NT2/D1 (cell line): ENCODE measurements around the gene CDC42SE2.

Experiments
- DNase-seq: peaks from one replicate; pipeline ENCODE4 v3.0.0-alpha.2; 2011; ENCODE audit warnings: low read depth, low spot score
- H3K27me3 ChIP-seq: 2 replicates; pipeline ENCODE4 v1.6.0; 2011; ENCODE audit warnings: mild to moderate bottlenecking; ENCODE audit not compliant: insufficient read length, insufficient read depth
- H3K36me3 ChIP-seq: 2 replicates; pipeline ENCODE4 v1.6.1; 2011; ENCODE audit warnings: mild to moderate bottlenecking, low read length, mixed read lengths; ENCODE audit not compliant: insufficient read depth, insufficient read length
- H3K4me1 ChIP-seq: 2 replicates; pipeline ENCODE4 v1.5.1; 2011; ENCODE audit not compliant: insufficient read depth, insufficient read length
- H3K4me3 ChIP-seq: 2 replicates; pipeline ENCODE4 v1.5.1; 2011; ENCODE audit warnings: low read depth; ENCODE audit not compliant: insufficient read length
- H3K9ac ChIP-seq: 2 replicates; pipeline ENCODE4 v1.6.0; 2011; ENCODE audit warnings: low read depth; ENCODE audit not compliant: insufficient read length
- H3K9me3 ChIP-seq: 2 replicates; pipeline ENCODE4 v1.5.1; 2011; ENCODE audit warnings: mild to moderate bottlenecking, low read length; ENCODE audit not compliant: insufficient read depth
- SUZ12 ChIP-seq: IDR thresholded peaks from 2 replicates; pipeline ENCODE4 v1.6.1; 2011; ENCODE audit not compliant: insufficient read length, insufficient read depth; ENCODE audit errors: extremely low read depth
- YY1 ChIP-seq: IDR thresholded peaks from 2 replicates; pipeline ENCODE4 v1.6.1; 2011; ENCODE audit not compliant: insufficient read length, insufficient read depth
- ZNF274 ChIP-seq: IDR thresholded peaks from 2 replicates; pipeline ENCODE4 v1.6.1; 2011; ENCODE audit warnings: mild to moderate bottlenecking, low read depth, low read length

The CDC42SE2 gene

DNA sequence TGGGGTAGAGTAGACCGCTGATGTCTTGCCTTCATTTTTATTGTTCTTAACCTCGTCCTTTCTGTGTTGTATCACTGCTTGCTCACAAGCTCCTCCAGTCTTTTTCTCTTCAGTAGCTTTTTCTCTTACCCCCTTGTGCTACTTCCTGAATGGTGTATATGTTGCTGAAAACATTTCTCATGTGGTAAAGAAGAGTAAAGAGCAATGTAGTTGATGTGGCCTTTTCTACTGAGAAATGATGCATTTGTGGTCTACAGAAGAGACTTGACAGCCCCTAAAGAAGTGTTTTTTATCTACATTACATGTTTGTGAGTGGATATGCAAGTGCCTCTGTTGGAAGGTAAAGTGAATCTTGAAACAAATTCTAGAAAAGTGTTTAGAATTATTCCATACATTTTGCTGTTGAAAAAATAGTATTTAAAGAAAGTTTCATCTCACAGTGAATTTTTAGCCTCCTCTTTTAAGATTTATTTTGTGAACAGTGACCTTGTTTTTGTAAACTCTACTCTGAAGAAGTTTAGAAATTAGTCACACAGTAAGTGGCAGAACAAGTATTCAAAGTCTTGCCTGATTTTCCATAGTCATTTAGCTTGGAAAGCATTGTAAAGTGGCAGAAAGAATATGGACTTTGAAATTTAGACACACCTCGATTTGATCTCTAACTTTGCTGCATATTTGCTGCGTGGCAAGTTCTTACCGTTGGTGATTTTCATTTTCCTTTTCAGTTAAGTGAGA is 17.4 kb downstream of the CDC42SE2 start:
- Histone ChIP-seq H3K36me3 (no peaks in the 10 kb centered on the region), H3K9me3 (peaks cover 6% of the 10 kb centered on the region; the same call in 1 of the 2 replicates), H3K4me3 (no peak overlapping the region), H3K4me1 (no peaks in the 10 kb centered on the region), H3K27me3 (no peaks in the 10 kb centered on the region), H3K9ac (no peak overlapping the region)
- no peak for DNase-seq
- TF ChIP-seq ZNF274 = no peak
- TF ChIP-seq YY1 = no peak
- TF ChIP-seq SUZ12 = no peak

DNA sequence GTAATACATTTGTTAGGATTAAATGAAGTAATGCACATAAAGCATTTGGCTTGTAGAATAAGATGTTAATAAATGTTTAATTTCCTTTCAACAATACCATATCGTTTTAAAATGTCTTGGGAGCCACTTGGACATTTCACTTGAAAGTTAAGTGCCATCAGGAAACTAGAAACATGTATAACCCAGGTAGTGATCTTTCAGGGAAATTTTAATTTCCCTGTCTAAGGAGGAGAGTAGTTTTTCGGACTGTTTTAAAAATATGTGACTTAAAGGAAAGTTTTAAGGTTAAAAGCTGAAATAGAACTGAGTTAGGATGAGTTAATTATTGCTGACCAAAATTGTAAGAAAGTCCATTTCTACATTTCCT is 18.0 kb downstream of the CDC42SE2 start:
- TF ChIP-seq SUZ12 (no peak), ZNF274 (no peak), YY1 (no peak)
- no peaks in the 10 kb centered on the region for H3K4me1 ChIP-seq

GRCh38 chr5:131282235-131282634 is 18.4 kb downstream of the CDC42SE2 start:
- no peak for TF ChIP-seq YY1
- no peak for TF ChIP-seq ZNF274
- TF ChIP-seq SUZ12 = no peak
- H3K9ac ChIP-seq = no peak overlapping the region
- H3K36me3 ChIP-seq = no peaks in the 10 kb centered on the region
- H3K4me1 ChIP-seq = no peaks in the 10 kb centered on the region
- DNase-seq = no peak
- H3K4me3 ChIP-seq = no peak overlapping the region
- H3K9me3 ChIP-seq = peaks cover 6% of the 10 kb centered on the region; the same call in 1 of the 2 replicates
- H3K27me3 ChIP-seq = no peaks in the 10 kb centered on the region

More for the DNA sequence above, 18.0 kb downstream of the CDC42SE2 start:
- Histone ChIP-seq H3K36me3 (no peaks in the 10 kb centered on the region), H3K9ac (no peak overlapping the region), H3K9me3 (peaks cover 6% of the 10 kb centered on the region; the same call in 1 of the 2 replicates), H3K4me3 (no peak overlapping the region), H3K27me3 (no peaks in the 10 kb centered on the region)
- DNase-seq = no peak

- Histone ChIP-seq H3K9me3 (no peaks in the 10 kb centered on the region), H3K27me3 (no peaks in the 10 kb centered on the region), H3K36me3 (no peaks in the 10 kb centered on the region), H3K4me1 (no peaks in the 10 kb centered on the region), H3K9ac (no peak overlapping the region), H3K4me3 (no peak overlapping the region)
- TF ChIP-seq SUZ12 (no peak), YY1 (no peak), ZNF274 (no peak)
- DNase-seq = no peak
Observed at GRCh38 chr5:131285703-131286399, 22.0 kb downstream of the CDC42SE2 start.

DNA sequence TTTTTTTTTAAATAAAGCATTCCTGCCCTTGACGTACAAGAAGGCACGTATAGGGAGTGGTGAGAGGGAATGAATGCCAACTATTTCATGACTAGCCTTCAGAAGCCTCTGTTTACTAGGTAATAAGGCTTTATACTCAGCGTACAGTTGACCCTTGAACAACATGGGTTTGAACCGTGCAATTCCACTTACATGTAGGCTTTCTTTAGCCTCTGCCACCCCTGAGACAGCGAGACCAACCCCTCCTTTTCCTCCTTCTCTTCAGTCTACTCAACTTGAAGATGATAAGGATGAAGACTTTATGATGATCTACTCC is 22.5 kb downstream of the CDC42SE2 start:
- no peak for DNase-seq
- Histone ChIP-seq H3K9me3 (no peaks in the 10 kb centered on the region), H3K4me3 (no peak overlapping the region), H3K27me3 (no peaks in the 10 kb centered on the region), H3K36me3 (no peaks in the 10 kb centered on the region), H3K4me1 (no peaks in the 10 kb centered on the region), H3K9ac (no peak overlapping the region)
- TF ChIP-seq YY1 = no peak
- TF ChIP-seq ZNF274 = no peak
- TF ChIP-seq SUZ12 = no peak

DNA sequence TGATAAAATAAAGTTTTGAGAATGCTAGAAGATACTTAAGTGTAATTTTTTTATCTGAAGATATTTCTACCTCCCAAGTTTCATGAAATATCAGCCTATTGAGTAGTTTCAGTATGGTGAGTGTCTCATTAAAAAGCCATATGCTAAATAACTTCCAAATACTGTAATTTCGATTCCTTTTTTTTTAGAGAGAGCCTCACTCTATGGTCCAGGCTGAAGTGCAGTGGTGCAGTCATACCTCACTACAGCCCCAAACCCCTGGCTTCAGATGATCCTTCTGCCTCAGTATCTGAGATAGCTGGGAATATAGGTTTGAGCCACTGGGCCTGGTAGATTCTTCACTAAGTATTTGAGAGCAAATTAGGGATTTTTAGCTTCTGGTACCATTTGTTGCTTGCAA is 24.5 kb downstream of the CDC42SE2 start:
- no peak for DNase-seq
- Histone ChIP-seq H3K27me3 (no peaks in the 10 kb centered on the region), H3K4me3 (no peak overlapping the region), H3K9ac (no peak overlapping the region), H3K9me3 (no peaks in the 10 kb centered on the region), H3K4me1 (no peaks in the 10 kb centered on the region), H3K36me3 (no peaks in the 10 kb centered on the region)
- TF ChIP-seq SUZ12 = no peak
- no peak for TF ChIP-seq YY1
- no peak for TF ChIP-seq ZNF274

DNA sequence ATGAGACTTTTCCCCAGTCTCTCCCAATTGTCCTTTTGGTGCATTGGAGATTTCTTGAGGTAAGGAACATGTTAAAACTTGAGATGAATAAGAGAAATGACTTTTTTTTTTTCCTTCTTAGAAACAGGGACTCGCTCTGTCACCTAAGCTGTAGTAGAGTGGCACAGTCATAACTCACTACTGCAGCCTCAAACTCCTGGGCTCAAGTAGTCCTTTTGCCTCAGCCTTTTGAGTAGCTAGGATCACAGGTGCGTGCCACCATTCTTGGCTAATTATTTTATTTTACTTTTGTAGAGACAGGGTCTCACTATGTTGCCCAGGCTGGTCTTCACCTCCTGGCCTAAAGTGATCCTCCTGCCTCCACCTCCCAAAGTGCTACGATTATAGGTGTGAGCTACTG is 25.9 kb downstream of the CDC42SE2 start:
- Histone ChIP-seq H3K36me3 (no peaks in the 10 kb centered on the region), H3K4me3 (no peak overlapping the region), H3K9ac (no peak overlapping the region), H3K27me3 (no peaks in the 10 kb centered on the region), H3K4me1 (no peaks in the 10 kb centered on the region), H3K9me3 (no peaks in the 10 kb centered on the region)
- TF ChIP-seq ZNF274 (no peak), YY1 (no peak), SUZ12 (no peak)
- DNase-seq = no peak
